OCI-LY1 (cell line): ENCODE measurements around the gene CNST.

Experiments used
- H2AFZ ChIP-seq: fragments of 200-600 bp; sonication (generic), shearing (Covaris generic); 2 replicates; pipeline ENCODE4 v1.6.0; 2014; ENCODE audit warnings: antibody characterized with exemption, mild to moderate bottlenecking, low read length
- H3F3A ChIP-seq: fragments of 200-600 bp; sonication (generic), shearing (Covaris generic); 2 replicates; pipeline ENCODE4 v1.6.0; 2014; ENCODE audit warnings: mild to moderate bottlenecking, antibody characterized with exemption, low read length, moderate library complexity; ENCODE audit not compliant: insufficient read depth
- H3K27ac ChIP-seq: fragments of 200-600 bp; sonication (generic); 2 replicates; pipeline ENCODE4 v1.5.1; 2014; ENCODE audit warnings: low read length, mixed run types, mild to moderate bottlenecking, low read depth; ENCODE audit not compliant: poor library complexity, severe bottlenecking
- H3K27me3 ChIP-seq: fragments of 200-600 bp; sonication (generic); 2 replicates; pipeline ENCODE4 v1.6.0; 2014; ENCODE audit warnings: antibody characterized with exemption, mild to moderate bottlenecking, low read length, moderate library complexity; ENCODE audit not compliant: insufficient read depth
- H3K36me3 ChIP-seq: fragments of 200-600 bp; sonication (generic); 2 replicates; pipeline ENCODE4 v1.6.1; 2014; ENCODE audit warnings: mild to moderate bottlenecking, antibody characterized with exemption, low read length, moderate library complexity, mixed read lengths; ENCODE audit not compliant: insufficient read depth
- H3K4me1 ChIP-seq: fragments of 200-600 bp; sonication (generic); 2 replicates; pipeline ENCODE4 v1.5.1; 2014; ENCODE audit warnings: mild to moderate bottlenecking, low read length, moderate library complexity; ENCODE audit not compliant: insufficient read depth, severe bottlenecking
- H3K4me2 ChIP-seq: fragments of 200-600 bp; sonication (generic), shearing (Covaris generic); 2 replicates; pipeline ENCODE4 v1.6.1; 2014; ENCODE audit warnings: low read length
- H3K4me3 ChIP-seq: fragments of 200-600 bp; sonication (generic); 2 replicates; pipeline ENCODE4 v1.5.1; 2014; ENCODE audit warnings: low read length, low read depth, mild to moderate bottlenecking, mixed read lengths; ENCODE audit not compliant: poor library complexity, severe bottlenecking
- H3K79me2 ChIP-seq: fragments of 200-600 bp; shearing (Covaris generic); 2 replicates; pipeline ENCODE4 v1.6.1; 2016; ENCODE audit warnings: mixed run types, low read length, mixed read lengths; ENCODE audit not compliant: insufficient read depth
- H3K9ac ChIP-seq: fragments of 200-600 bp; sonication (generic), shearing (Covaris generic); 2 replicates; pipeline ENCODE4 v1.6.1; 2014; ENCODE audit warnings: mild to moderate bottlenecking, low read length, mixed read lengths
- H3K9me2 ChIP-seq: fragments of 200-600 bp; sonication (generic), shearing (Covaris generic); 2 replicates; pipeline ENCODE4 v1.6.1; 2014; ENCODE audit warnings: low read depth, mild to moderate bottlenecking, low read length, mixed read lengths
- H3K9me3 ChIP-seq: fragments of 200-600 bp; shearing (Covaris generic); 2 replicates; pipeline ENCODE4 v1.6.1; 2014; ENCODE audit warnings: low read length, mixed read lengths
- H4K20me1 ChIP-seq: fragments of 200-600 bp; sonication (generic), shearing (Covaris generic); 2 replicates; pipeline ENCODE4 v1.6.0; 2016; ENCODE audit warnings: mild to moderate bottlenecking, low read length; ENCODE audit not compliant: insufficient read depth
- CTCF ChIP-seq: fragments of 200-600 bp; sonication (generic), shearing (Covaris generic); IDR thresholded peaks from 2 replicates; pipeline ENCODE4 v1.5.1; 2017; ENCODE audit warnings: mild to moderate bottlenecking, antibody characterized with exemption, low read length, moderate library complexity, mixed read lengths
- EZH2 ChIP-seq: fragments of 200-600 bp; sonication (generic), shearing (Covaris generic); IDR thresholded peaks from 2 replicates; pipeline ENCODE4 v1.8.0; 2017; ENCODE audit warnings: borderline replicate concordance, mixed run types, mild to moderate bottlenecking, antibody characterized with exemption, low read length, moderate library complexity, mixed read lengths

CNST gene

GRCh38 chr1:246519514-246519913, 46.7 kb upstream of the CNST start:
- Histone ChIP-seq H3K79me2 (no peaks in the 10 kb centered on the region), H3K27me3 (no peaks in the 10 kb centered on the region), H3K36me3 (no peaks in the 10 kb centered on the region), H3K9me2 (no peaks in the 10 kb centered on the region), H4K20me1 (no peaks in the 10 kb centered on the region), H3K9ac (no peak overlapping the region), H2AFZ (no peak overlapping the region), H3K4me1 (no peaks in the 10 kb centered on the region), H3K4me3 (no peak overlapping the region), H3K4me2 (no peak overlapping the region), H3K9me3 (peaks cover 16% of the 10 kb centered on the region), H3F3A (no peaks in the 10 kb centered on the region), H3K27ac (no peak overlapping the region)
- TF ChIP-seq CTCF (no peak), EZH2 (no peak)

GRCh38 chr1:246526380-246526779, 39.9 kb upstream of the CNST start:
- Histone ChIP-seq H3K4me1 (peaks cover 11% of the 10 kb centered on the region), H3K9me2 (no peaks in the 10 kb centered on the region), H4K20me1 (no peaks in the 10 kb centered on the region), H3K27ac (no peak overlapping the region), H3K4me2 (no peak overlapping the region), H3F3A (no peaks in the 10 kb centered on the region), H3K36me3 (no peaks in the 10 kb centered on the region; the same call in 1 of the 2 replicates), H2AFZ (no peak overlapping the region), H3K4me3 (no peak overlapping the region), H3K9ac (no peak overlapping the region), H3K9me3 (peaks cover 9% of the 10 kb centered on the region; the same call in 1 of the 2 replicates), H3K27me3 (peaks cover 7% of the 10 kb centered on the region; the same call in 1 of the 2 replicates), H3K79me2 (no peaks in the 10 kb centered on the region)
- TF ChIP-seq CTCF (no peak), EZH2 (no peak)

- Histone ChIP-seq H3F3A (no peaks in the 10 kb centered on the region), H3K9ac (no peak overlapping the region), H3K27ac (no peak overlapping the region), H3K4me3 (no peak overlapping the region), H3K27me3 (peaks cover 7% of the 10 kb centered on the region; the same call in 1 of the 2 replicates), H3K4me1 (peaks cover 11% of the 10 kb centered on the region), H3K36me3 (no peaks in the 10 kb centered on the region; the same call in 1 of the 2 replicates), H2AFZ (no peak overlapping the region), H4K20me1 (no peaks in the 10 kb centered on the region), H3K9me2 (no peaks in the 10 kb centered on the region), H3K4me2 (no peak overlapping the region), H3K9me3 (peaks cover 9% of the 10 kb centered on the region; the same call in 1 of the 2 replicates), H3K79me2 (no peaks in the 10 kb centered on the region)
- TF ChIP-seq CTCF (no peak), EZH2 (no peak)
These were observed 39.3 kb upstream of the CNST start for GRCh38 chr1:246526915-246527314.
